PFSK-1 (cell line): ENCODE results near the gene UVRAG.

Experiments used
- FOXP2 ChIP-seq: optimal IDR thresholded peaks from 2 replicates; pipeline ENCODE3; 2011; ENCODE audit warnings: borderline replicate concordance, control low read depth, inconsistent platforms; ENCODE audit not compliant: insufficient read depth; ENCODE audit errors: extremely low read length, extremely low read depth
- POLR2AphosphoS5 ChIP-seq: IDR thresholded peaks from 2 replicates; pipeline ENCODE4 v1.6.1; 2012; ENCODE audit warnings: low read depth, mild to moderate bottlenecking, control low read depth, low read length, moderate library complexity
- REST ChIP-seq, 2 experiments: IDR thresholded peaks; 2 replicates each; pipeline versions ENCODE4 v1.6.1 to v1.8.0; 2011 to 2012; ENCODE audit warnings: low read depth in 2 of 2, low read length in 2 of 2, control low read depth in 1 of 2, inconsistent platforms in 1 of 2, mild to moderate bottlenecking in 1 of 2, moderate library complexity in 1 of 2; ENCODE audit not compliant: insufficient read depth in 1 of 2
- SIN3A ChIP-seq: IDR thresholded peaks from 2 replicates; pipeline ENCODE4 v1.6.1; 2012; ENCODE audit warnings: mild to moderate bottlenecking, low read length, moderate library complexity, borderline replicate concordance; ENCODE audit not compliant: insufficient read depth
- TAF1 ChIP-seq: IDR thresholded peaks from 2 replicates; pipeline ENCODE4 v1.6.1; 2012; ENCODE audit warnings: low read length, control low read depth, borderline replicate concordance; ENCODE audit not compliant: insufficient read depth

- TF ChIP-seq POLR2AphosphoS5 (no peak), REST (IDR thresholded peaks at IDR 0.05; ENCODE audit: insufficient read depth in 1 of 2, low read depth in 2 of 2, low read length in 2 of 2) (no peak), FOXP2 (no peak), SIN3A (no peak), TAF1 (no peak)
Measured at GRCh38 chr11:75939516-75939915, 124.5 kb downstream of the UVRAG start.
